ENCODE data around the gene EPHB2. TPM values are rescaled to one million over a fixed set of nuclear protein-coding genes. Genes with fewer than 3 reads are reported as not detected.

Gene EPHB2
- total and polyA plus RNA-seq, 2 of the 8 experiments (the other 6 are each of a cell fraction or from before 2014, with no cell fraction given) = 15.8 to 17.2 TPM

DNA sequence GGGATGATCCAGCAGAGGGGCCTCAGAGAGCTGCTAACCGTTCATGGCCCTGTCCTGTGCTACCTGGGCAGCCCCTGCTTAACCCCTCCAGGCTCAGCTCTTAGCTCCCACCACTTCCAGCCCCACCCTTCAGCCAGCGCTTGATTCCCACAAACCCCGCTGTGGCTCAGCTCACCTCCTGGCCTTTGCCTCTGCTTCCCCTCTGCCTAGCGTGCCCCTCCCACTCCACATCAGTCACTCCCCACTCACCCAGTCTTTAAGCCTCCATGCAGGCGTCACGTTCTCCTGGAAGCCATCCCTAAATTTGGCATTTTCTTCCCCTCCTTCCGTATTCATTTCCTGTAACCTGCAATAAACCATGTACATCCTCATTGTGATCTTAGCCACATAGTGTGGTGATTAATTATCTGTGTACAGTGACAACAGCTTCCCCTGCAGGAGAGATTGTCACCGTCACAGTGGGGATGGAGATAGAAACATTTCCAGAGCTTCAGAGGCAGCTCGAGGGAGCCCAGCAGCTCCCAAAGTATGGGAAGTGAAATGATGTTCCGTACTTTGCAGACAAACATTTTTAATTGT is 65.5 kb downstream of the EPHB2 start:
- no peak for FAIRE-seq
- H4K91ac ChIP-seq (replicated peaks; ENCODE audit: insufficient read length, low read length) = no peak overlapping the region
- no peaks in the 10 kb centered on the region for H3K36me3 ChIP-seq (ENCODE audit: control insufficient read depth in 2 of 4, insufficient read depth in 4 of 4, low read length in 3 of 4)
- no peaks in the 10 kb centered on the region for H3K27me3 ChIP-seq (replicated peaks in 1 of 4; ENCODE audit: control insufficient read depth in 3 of 4, extremely low read depth in 1 of 4, insufficient read depth in 3 of 4, low read length in 3 of 4)
- H3K9ac ChIP-seq (replicated peaks in 1 of 4; ENCODE audit: extremely low read depth in 1 of 4, low read depth in 3 of 4, low read length in 3 of 4) = no peak overlapping the region
- H2AFZ ChIP-seq (ENCODE audit: low read length) = no peak overlapping the region
- no peak overlapping the region for H2BK120ac ChIP-seq (replicated peaks; ENCODE audit: low read depth, low read length)
- 82% methylated on average over 10 of the region's 10 CpGs; no CpG with 5 or more reads in 1 of the 2 experiments for WGBS, 2 experiments (ENCODE audit: extremely low coverage in 1 of 2, insufficient coverage in 1 of 2, insufficient read length in 1 of 2, insufficient replicate concordance in 2 of 2, low coverage in 1 of 2, low lambda C conversion rate in 2 of 2, missing lambda C conversion rate in 1 of 2)
- no peaks in the 10 kb centered on the region for H3K23me2 ChIP-seq (ENCODE audit: low read depth, low read length)
- H3K27ac ChIP-seq (ENCODE audit: low read depth, low read length) = no peak overlapping the region
- H2BK5ac ChIP-seq (ENCODE audit: low read depth, low read length) = no peak overlapping the region
- H3K79me2 ChIP-seq (ENCODE audit: control insufficient read depth in 1 of 2, insufficient read depth in 2 of 2, low read length in 2 of 2) = no peaks in the 10 kb centered on the region
- no peak overlapping the region for H2BK20ac ChIP-seq (ENCODE audit: low read length)
- H3K18ac ChIP-seq (ENCODE audit: extremely low read depth, low read length) = no peak overlapping the region
- peaks cover 0 to 7% (median 2%) of the 10 kb centered on the region in 4 experiments; a peak in 2 of 7 replicates for H3K4me1 ChIP-seq (replicated peaks in 1 of 4; ENCODE audit: control insufficient read depth in 3 of 4, insufficient read depth in 4 of 4, low read length in 3 of 4)
- H4K20me1 ChIP-seq (replicated peaks in 1 of 2; ENCODE audit: control insufficient read depth in 1 of 2, insufficient read depth in 2 of 2, low read length in 2 of 2) = no peaks in the 10 kb centered on the region
- H4K5ac ChIP-seq (ENCODE audit: insufficient read length, low read depth, low read length) = no peak overlapping the region
- ChIA-PET CTCF (ENCODE audit: partially characterized antibody) (interaction anchor here (0.6 to 3.0 kb wide), 8 partner anchors 12 to 86 kb away, joined by 3 to 17 read pairs (median 4); no protein-coding TSS in a partner anchor), POLR2A (ENCODE audit: partially characterized antibody) (no interaction called here)
- H3K23ac ChIP-seq (ENCODE audit: insufficient read length) = no peak overlapping the region
- no peak overlapping the region for H4K8ac ChIP-seq (ENCODE audit: extremely low read depth, insufficient read depth, low read length)
- no peak overlapping the region for H3K14ac ChIP-seq (ENCODE audit: insufficient read length)
- no peak overlapping the region for H2BK15ac ChIP-seq (ENCODE audit: low read length)
- no peak for DNase-seq (ENCODE audit: low read depth in 1 of 2, low spot score in 2 of 2)
- H2BK12ac ChIP-seq (ENCODE audit: low read depth, low read length) = no peak overlapping the region
- no peak overlapping the region for H3K56ac ChIP-seq (replicated peaks; ENCODE audit: insufficient read length, low read depth, low read length)
- no peak overlapping the region for H2AK5ac ChIP-seq (ENCODE audit: low read depth, low read length)
- H3K4me2 ChIP-seq (ENCODE audit: insufficient read depth in 1 of 2, low read depth in 2 of 2, low read length in 2 of 2) = no peak overlapping the region
- no peaks in the 10 kb centered on the region for H3K9me3 ChIP-seq (ENCODE audit: insufficient read depth in 2 of 2, low read depth in 1 of 2, low read length in 1 of 2)
- no peaks in the 10 kb centered on the region; the same call in 1 of the 2 replicates for H3K79me1 ChIP-seq (ENCODE audit: low read depth, low read length)
- no peak overlapping the region for H3K4me3 ChIP-seq (ENCODE audit: extremely low read depth in 1 of 4, insufficient read depth in 2 of 4, low read depth in 3 of 4, low read length in 4 of 4)
- no peak overlapping the region for H3K4ac ChIP-seq (replicated peaks; ENCODE audit: insufficient read length, low read depth, low read length)
- TF ChIP-seq CHD2 (IDR thresholded peaks at IDR 0.05; ENCODE audit: low read length) (no peak), EZH2 (IDR thresholded peaks at IDR 0.05; ENCODE audit: low read depth, low read length, severe bottlenecking) (no peak)
